ENCODE data around the gene KCNAB1.

GRCh38 chr3:156298938-156299337 lies 178.6 kb downstream of the KCNAB1 start:
- TF ChIP-seq, protein P1, sequence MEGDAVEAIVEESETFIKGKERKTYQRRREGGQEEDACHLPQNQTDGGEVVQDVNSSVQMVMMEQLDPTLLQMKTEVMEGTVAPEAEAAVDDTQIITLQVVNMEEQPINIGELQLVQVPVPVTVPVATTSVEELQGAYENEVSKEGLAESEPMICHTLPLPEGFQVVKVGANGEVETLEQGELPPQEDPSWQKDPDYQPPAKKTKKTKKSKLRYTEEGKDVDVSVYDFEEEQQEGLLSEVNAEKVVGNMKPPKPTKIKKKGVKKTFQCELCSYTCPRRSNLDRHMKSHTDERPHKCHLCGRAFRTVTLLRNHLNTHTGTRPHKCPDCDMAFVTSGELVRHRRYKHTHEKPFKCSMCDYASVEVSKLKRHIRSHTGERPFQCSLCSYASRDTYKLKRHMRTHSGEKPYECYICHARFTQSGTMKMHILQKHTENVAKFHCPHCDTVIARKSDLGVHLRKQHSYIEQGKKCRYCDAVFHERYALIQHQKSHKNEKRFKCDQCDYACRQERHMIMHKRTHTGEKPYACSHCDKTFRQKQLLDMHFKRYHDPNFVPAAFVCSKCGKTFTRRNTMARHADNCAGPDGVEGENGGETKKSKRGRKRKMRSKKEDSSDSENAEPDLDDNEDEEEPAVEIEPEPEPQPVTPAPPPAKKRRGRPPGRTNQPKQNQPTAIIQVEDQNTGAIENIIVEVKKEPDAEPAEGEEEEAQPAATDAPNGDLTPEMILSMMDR (IDR thresholded peaks at IDR 0.05) = no peak
- TF ChIP-seq POLR2A (IDR thresholded peaks at IDR 0.05) = no peak

Measured in transverse colon (tissue), 3 donors.